Neural cell (in vitro differentiated cells): ENCODE measurements around the gene AHRR. TPM values are rescaled to one million over a fixed set of nuclear protein-coding genes. Genes with fewer than 3 reads are reported as not detected.

Source experiments
- H2AFZ ChIP-seq: fragments of 200-600, 300-800 bp; sonication (generic), shearing (Covaris generic); 2 replicates; pipeline ENCODE4 v1.6.0; 2014; ENCODE audit warnings: low read depth, mild to moderate bottlenecking, antibody characterized with exemption, low read length, moderate library complexity
- H3F3A ChIP-seq: fragments of 200-600 bp; shearing (Covaris generic); 2 replicates; pipeline ENCODE4 v1.6.1; 2016; ENCODE audit warnings: mild to moderate bottlenecking, moderate library complexity, mixed read lengths, antibody characterized with exemption, low read length; ENCODE audit not compliant: insufficient read depth, poor library complexity, severe bottlenecking
- H3K27ac ChIP-seq: fragments of 200-600, 300-800 bp; sonication (generic), shearing (Covaris generic); 2 replicates; pipeline ENCODE4 v1.5.1; 2014; ENCODE audit warnings: mild to moderate bottlenecking, low read length, moderate library complexity
- H3K27me3 ChIP-seq: fragments of 300-800, 200-600 bp; sonication (generic), shearing (Covaris generic); 2 replicates; pipeline ENCODE4 v1.6.0; 2014; ENCODE audit warnings: mild to moderate bottlenecking, low read depth, low read length, moderate library complexity; ENCODE audit not compliant: insufficient read depth
- H3K36me3 ChIP-seq: fragments of 300-800, 200-600 bp; sonication (generic), shearing (Covaris generic); 2 replicates; pipeline ENCODE4 v1.5.1; 2014; ENCODE audit warnings: mild to moderate bottlenecking, antibody characterized with exemption, low read length, moderate library complexity; ENCODE audit not compliant: insufficient read depth
- H3K4me2 ChIP-seq: fragments of 300-800, 200-600 bp; sonication (generic), shearing (Covaris generic); 2 replicates; pipeline ENCODE4 v1.6.0; 2014; ENCODE audit warnings: mild to moderate bottlenecking, low read length
- H3K4me3 ChIP-seq: fragments of 300-800, 200-600 bp; sonication (generic), shearing (Covaris generic); 2 replicates; pipeline ENCODE4 v1.5.1; 2014; ENCODE audit warnings: mild to moderate bottlenecking, low read length, moderate library complexity
- H3K79me2 ChIP-seq: fragments of 200-600 bp; shearing (Covaris generic); replicated peaks from 2 replicates; pipeline ENCODE4 v1.6.0; 2014; ENCODE audit warnings: mild to moderate bottlenecking, low read length, moderate library complexity; ENCODE audit not compliant: insufficient read depth
- H3K9ac ChIP-seq: fragments of 300-800, 200-600 bp; sonication (generic), shearing (Covaris generic); 2 replicates; pipeline ENCODE4 v1.6.1; 2016; ENCODE audit warnings: mild to moderate bottlenecking, low read length, mixed read lengths
- H3K9me2 ChIP-seq: fragments of 200-600 bp; shearing (Covaris generic); 2 replicates; pipeline ENCODE4 v1.6.1; 2016; ENCODE audit warnings: mild to moderate bottlenecking, low read length, mixed read lengths; ENCODE audit not compliant: insufficient read depth
- H3K9me3 ChIP-seq: fragments of 200-600, 300-800 bp; sonication (generic), shearing (Covaris generic); 2 replicates; pipeline ENCODE4 v1.6.1; 2016; ENCODE audit warnings: mild to moderate bottlenecking, mixed run types, low read length, moderate library complexity, mixed read lengths
- H4K20me1 ChIP-seq: fragments of 200-600 bp; shearing (Covaris generic); 2 replicates; pipeline ENCODE4 v1.6.1; 2016; ENCODE audit warnings: mild to moderate bottlenecking, mixed run types; ENCODE audit not compliant: insufficient read depth
- EP300 ChIP-seq: fragments of 450-650 bp; conservative IDR thresholded peaks from 2 replicates; pipeline ENCODE4 v1.6.1; 2014; ENCODE audit warnings: antibody characterized with exemption, mild to moderate bottlenecking, moderate library complexity; ENCODE audit not compliant: poor library complexity, severe bottlenecking
- EZH2 ChIP-seq: fragments of 200-600, 300-800 bp; shearing (Covaris generic), sonication (generic); IDR thresholded peaks from 2 replicates; pipeline ENCODE4 v1.6.1; 2014; ENCODE audit warnings: antibody characterized with exemption, low read length, borderline replicate concordance, mild to moderate bottlenecking; ENCODE audit not compliant: insufficient read depth, poor library complexity, severe bottlenecking
- MXI1 ChIP-seq: fragments of 450-650 bp; conservative IDR thresholded peaks from 2 replicates; pipeline ENCODE4 v1.6.1; 2014; ENCODE audit warnings: antibody characterized with exemption, mild to moderate bottlenecking; ENCODE audit not compliant: poor library complexity, severe bottlenecking
- POLR2AphosphoS5 ChIP-seq: IDR thresholded peaks from 2 replicates; pipeline ENCODE4 v1.6.1; 2012
- RAD21 ChIP-seq: fragments of 450-650 bp; conservative IDR thresholded peaks from 2 replicates; pipeline ENCODE4 v1.6.1; 2014; ENCODE audit warnings: antibody characterized with exemption, mild to moderate bottlenecking, moderate library complexity
- SMC3 ChIP-seq: fragments of 450-650 bp; conservative IDR thresholded peaks from 2 replicates; pipeline ENCODE4 v1.6.1; 2014; ENCODE audit warnings: antibody characterized with exemption, mild to moderate bottlenecking, moderate library complexity; ENCODE audit not compliant: poor library complexity
- TAF1 ChIP-seq: IDR thresholded peaks from 2 replicates; pipeline ENCODE4 v1.6.1; 2012; ENCODE audit warnings: low read depth
- polyA plus RNA-seq: library from polyadenylated mRNA; depleted of rRNA; stranded (reverse); fragments of >200 nt; gene quantifications from 2 replicates; pipeline ENCODE4 v1.2.3, GENCODE V29; 2014
- TF ChIP-seq, protein P1 (sequence below): IDR thresholded peaks from 2 replicates; pipeline ENCODE4 v1.6.1; 2012; ENCODE audit warnings: borderline replicate concordance
- TF ChIP-seq, protein P2 (sequence below): fragments of 450-650 bp; IDR thresholded peaks from 2 replicates; pipeline ENCODE4 v1.5.1; 2014; ENCODE audit warnings: antibody characterized with exemption, mild to moderate bottlenecking, moderate library complexity; ENCODE audit not compliant: poor library complexity, severe bottlenecking

The AHRR gene
- polyA plus RNA-seq, 1 donor from 2014 or later: 0.26 TPM

DNA sequence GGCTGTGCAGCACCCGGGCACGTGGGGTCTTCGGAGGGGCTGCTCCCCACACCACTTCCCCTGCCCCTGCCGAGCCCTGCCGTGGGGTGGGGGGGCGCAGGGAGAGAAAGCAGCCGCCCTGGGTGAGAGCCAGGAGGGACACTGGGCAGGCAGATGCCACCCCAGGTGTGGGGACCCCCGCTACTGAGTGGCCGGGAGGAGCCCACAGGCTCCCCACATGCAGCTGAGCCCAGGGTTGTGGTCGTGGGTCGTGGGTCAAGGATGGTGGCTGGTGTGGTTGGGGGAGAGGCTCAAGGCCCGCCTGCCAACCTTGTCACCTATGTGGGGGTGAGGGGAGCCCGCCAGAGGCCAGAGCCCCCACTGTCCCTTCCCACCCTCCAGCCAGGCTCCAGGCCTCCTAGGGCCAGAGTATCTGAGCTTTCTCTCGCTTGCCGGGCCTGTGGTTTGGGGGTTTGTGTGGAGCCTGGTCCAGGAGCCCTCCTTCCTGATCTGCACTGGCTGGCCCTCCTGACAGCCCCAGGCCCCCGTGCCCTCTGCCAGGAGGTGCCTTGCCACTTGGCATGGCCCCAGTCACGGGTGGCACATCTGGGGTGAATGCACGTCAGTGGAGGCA is 157.0 kb downstream of the AHRR start:
- H2AFZ ChIP-seq: no peak overlapping the region
- H3K9me2 ChIP-seq: no peaks in the 10 kb centered on the region
- no peaks in the 10 kb centered on the region for H4K20me1 ChIP-seq
- H3K27me3 ChIP-seq: no peaks in the 10 kb centered on the region
- TF ChIP-seq, protein P1, sequence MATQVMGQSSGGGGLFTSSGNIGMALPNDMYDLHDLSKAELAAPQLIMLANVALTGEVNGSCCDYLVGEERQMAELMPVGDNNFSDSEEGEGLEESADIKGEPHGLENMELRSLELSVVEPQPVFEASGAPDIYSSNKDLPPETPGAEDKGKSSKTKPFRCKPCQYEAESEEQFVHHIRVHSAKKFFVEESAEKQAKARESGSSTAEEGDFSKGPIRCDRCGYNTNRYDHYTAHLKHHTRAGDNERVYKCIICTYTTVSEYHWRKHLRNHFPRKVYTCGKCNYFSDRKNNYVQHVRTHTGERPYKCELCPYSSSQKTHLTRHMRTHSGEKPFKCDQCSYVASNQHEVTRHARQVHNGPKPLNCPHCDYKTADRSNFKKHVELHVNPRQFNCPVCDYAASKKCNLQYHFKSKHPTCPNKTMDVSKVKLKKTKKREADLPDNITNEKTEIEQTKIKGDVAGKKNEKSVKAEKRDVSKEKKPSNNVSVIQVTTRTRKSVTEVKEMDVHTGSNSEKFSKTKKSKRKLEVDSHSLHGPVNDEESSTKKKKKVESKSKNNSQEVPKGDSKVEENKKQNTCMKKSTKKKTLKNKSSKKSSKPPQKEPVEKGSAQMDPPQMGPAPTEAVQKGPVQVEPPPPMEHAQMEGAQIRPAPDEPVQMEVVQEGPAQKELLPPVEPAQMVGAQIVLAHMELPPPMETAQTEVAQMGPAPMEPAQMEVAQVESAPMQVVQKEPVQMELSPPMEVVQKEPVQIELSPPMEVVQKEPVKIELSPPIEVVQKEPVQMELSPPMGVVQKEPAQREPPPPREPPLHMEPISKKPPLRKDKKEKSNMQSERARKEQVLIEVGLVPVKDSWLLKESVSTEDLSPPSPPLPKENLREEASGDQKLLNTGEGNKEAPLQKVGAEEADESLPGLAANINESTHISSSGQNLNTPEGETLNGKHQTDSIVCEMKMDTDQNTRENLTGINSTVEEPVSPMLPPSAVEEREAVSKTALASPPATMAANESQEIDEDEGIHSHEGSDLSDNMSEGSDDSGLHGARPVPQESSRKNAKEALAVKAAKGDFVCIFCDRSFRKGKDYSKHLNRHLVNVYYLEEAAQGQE: no peak
- TF ChIP-seq, protein P2, sequence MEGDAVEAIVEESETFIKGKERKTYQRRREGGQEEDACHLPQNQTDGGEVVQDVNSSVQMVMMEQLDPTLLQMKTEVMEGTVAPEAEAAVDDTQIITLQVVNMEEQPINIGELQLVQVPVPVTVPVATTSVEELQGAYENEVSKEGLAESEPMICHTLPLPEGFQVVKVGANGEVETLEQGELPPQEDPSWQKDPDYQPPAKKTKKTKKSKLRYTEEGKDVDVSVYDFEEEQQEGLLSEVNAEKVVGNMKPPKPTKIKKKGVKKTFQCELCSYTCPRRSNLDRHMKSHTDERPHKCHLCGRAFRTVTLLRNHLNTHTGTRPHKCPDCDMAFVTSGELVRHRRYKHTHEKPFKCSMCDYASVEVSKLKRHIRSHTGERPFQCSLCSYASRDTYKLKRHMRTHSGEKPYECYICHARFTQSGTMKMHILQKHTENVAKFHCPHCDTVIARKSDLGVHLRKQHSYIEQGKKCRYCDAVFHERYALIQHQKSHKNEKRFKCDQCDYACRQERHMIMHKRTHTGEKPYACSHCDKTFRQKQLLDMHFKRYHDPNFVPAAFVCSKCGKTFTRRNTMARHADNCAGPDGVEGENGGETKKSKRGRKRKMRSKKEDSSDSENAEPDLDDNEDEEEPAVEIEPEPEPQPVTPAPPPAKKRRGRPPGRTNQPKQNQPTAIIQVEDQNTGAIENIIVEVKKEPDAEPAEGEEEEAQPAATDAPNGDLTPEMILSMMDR: no peak
- TF ChIP-seq POLR2AphosphoS5 (no peak), TAF1 (no peak), SMC3 (no peak), EP300 (no peak), MXI1 (no peak), EZH2 (no peak), RAD21 (no peak)
- no peak overlapping the region for H3K9ac ChIP-seq
- no peaks in the 10 kb centered on the region for H3K36me3 ChIP-seq
- H3K9me3 ChIP-seq: no peaks in the 10 kb centered on the region
- no peak overlapping the region for H3K4me2 ChIP-seq
- H3F3A ChIP-seq: no peaks in the 10 kb centered on the region
- no peak overlapping the region for H3K27ac ChIP-seq
- no peak overlapping the region for H3K4me3 ChIP-seq
- H3K79me2 ChIP-seq: no peaks in the 10 kb centered on the region

DNA sequence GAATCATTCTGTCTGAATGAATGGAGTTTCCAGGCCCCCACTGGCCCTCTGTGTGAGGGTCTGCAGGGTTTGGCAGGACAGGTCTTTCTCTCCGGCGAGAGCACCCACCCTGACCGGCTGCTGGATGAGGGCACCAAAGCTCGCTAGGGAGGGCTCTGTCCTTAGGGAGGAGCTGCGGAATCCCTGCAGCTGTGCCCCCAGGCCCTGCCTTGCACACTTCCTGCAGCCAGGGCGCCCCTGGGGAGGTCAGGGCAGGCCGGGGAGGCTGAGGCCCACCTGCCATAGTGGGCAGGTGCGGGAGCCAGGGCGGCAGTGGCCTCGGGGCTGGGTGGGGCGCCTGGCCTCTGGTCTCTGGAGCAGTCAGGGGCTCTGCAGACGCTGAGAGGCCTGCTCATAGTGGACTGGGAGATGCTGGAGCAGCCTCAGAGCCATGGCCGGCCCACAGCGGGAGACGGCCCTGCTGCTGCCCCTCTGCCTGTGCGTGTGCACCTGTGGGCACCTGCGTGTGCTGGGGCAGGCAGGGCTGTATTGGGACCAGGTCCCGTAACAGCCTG is 157.5 kb downstream of the AHRR start:
- no peaks in the 10 kb centered on the region for H4K20me1 ChIP-seq
- TF ChIP-seq RAD21: no peak
- no peak for TF ChIP-seq POLR2AphosphoS5
- no peak for TF ChIP-seq EP300
- TF ChIP-seq TAF1: no peak
- TF ChIP-seq, protein P1: no peak
- no peak for TF ChIP-seq MXI1
- TF ChIP-seq EZH2: no peak
- no peak for TF ChIP-seq SMC3
- TF ChIP-seq, protein P2: no peak
- no peaks in the 10 kb centered on the region for H3K36me3 ChIP-seq
- H3K9me3 ChIP-seq: no peaks in the 10 kb centered on the region
- H3K27ac ChIP-seq: no peak overlapping the region
- no peaks in the 10 kb centered on the region for H3K79me2 ChIP-seq
- no peaks in the 10 kb centered on the region for H3F3A ChIP-seq
- H2AFZ ChIP-seq: no peak overlapping the region
- no peak overlapping the region for H3K4me3 ChIP-seq
- H3K9me2 ChIP-seq: no peaks in the 10 kb centered on the region
- H3K9ac ChIP-seq: no peak overlapping the region
- no peak overlapping the region for H3K4me2 ChIP-seq
- no peaks in the 10 kb centered on the region for H3K27me3 ChIP-seq
